Osteoblast (primary cell): ENCODE measurements around the gene WASL. TPM values are rescaled to one million over a fixed set of nuclear protein-coding genes. Genes with fewer than 3 reads are reported as not detected.

Experiments
- DNase-seq: peaks from one replicate; pipeline ENCODE4 v3.0.0; 2011; ENCODE audit warnings: low spot score, mixed read lengths; ENCODE audit not compliant: insufficient read length; ENCODE audit errors: missing footprints
- H2AFZ ChIP-seq: 2 replicates; pipeline ENCODE4 v1.6.0; 2011; ENCODE audit warnings: mild to moderate bottlenecking, low read length
- H3K27ac ChIP-seq: 2 replicates; pipeline ENCODE4 v1.5.1; 2011; ENCODE audit warnings: mild to moderate bottlenecking, low read depth, low read length, moderate library complexity
- H3K27me3 ChIP-seq: 2 replicates; pipeline ENCODE4 v1.6.0; 2012; ENCODE audit warnings: mild to moderate bottlenecking, control low read depth, inconsistent platforms, low read length, moderate library complexity; ENCODE audit not compliant: insufficient read depth
- H3K36me3 ChIP-seq: 2 replicates; pipeline ENCODE4 v1.5.1; 2011; ENCODE audit warnings: mild to moderate bottlenecking, low read length, control low read depth, moderate library complexity; ENCODE audit not compliant: insufficient read depth
- H3K4me1 ChIP-seq: 2 replicates; pipeline ENCODE4 v1.5.1; 2011; ENCODE audit warnings: mild to moderate bottlenecking, low read length, control low read depth, moderate library complexity; ENCODE audit not compliant: insufficient read depth
- H3K4me2 ChIP-seq: 2 replicates; pipeline ENCODE4 v1.6.0; 2011; ENCODE audit warnings: mild to moderate bottlenecking, low read length; ENCODE audit not compliant: insufficient read depth
- H3K4me3 ChIP-seq: fragments of 200-600 bp; sonication (generic); 3 replicates; pipeline ENCODE4 v1.5.1; 2012; ENCODE audit warnings: mild to moderate bottlenecking, low read length, inconsistent platforms; ENCODE audit not compliant: insufficient read depth
- H3K79me2 ChIP-seq: 2 replicates; pipeline ENCODE4 v1.6.0; 2012; ENCODE audit warnings: mild to moderate bottlenecking, low read length, control low read depth, inconsistent platforms; ENCODE audit not compliant: insufficient read depth
- H3K9me3 ChIP-seq: 2 replicates; pipeline ENCODE4 v1.5.1; 2011; ENCODE audit warnings: low read depth, low read length, control low read depth
- H4K20me1 ChIP-seq: 2 replicates; pipeline ENCODE4 v1.6.0; 2012; ENCODE audit warnings: mild to moderate bottlenecking, low read length, control low read depth; ENCODE audit not compliant: insufficient read depth
- total RNA-seq: library from RNA; depleted of rRNA; stranded (reverse); fragments of >200 nt; gene quantifications from 2 replicates; pipeline ENCODE4 v1.2.3, GENCODE V29; 2012
- TF ChIP-seq, protein P1 (sequence below): IDR thresholded peaks from 2 replicates; pipeline ENCODE4 v1.5.1; 2011; ENCODE audit warnings: mild to moderate bottlenecking, low read depth, low read length, moderate library complexity; ENCODE audit errors: extremely low read depth

The WASL gene
- total RNA-seq, 1 donor = 23.2 TPM

- no peaks in the 10 kb centered on the region for H3K27me3 ChIP-seq
- no peaks in the 10 kb centered on the region for H3K9me3 ChIP-seq
- H3K4me2 ChIP-seq = peak overlapping the region; percentile 95
- H3K4me1 ChIP-seq = peaks cover 18% of the 10 kb centered on the region
- peak overlapping the region; percentile 87 for H3K27ac ChIP-seq
- TF ChIP-seq, protein P1, sequence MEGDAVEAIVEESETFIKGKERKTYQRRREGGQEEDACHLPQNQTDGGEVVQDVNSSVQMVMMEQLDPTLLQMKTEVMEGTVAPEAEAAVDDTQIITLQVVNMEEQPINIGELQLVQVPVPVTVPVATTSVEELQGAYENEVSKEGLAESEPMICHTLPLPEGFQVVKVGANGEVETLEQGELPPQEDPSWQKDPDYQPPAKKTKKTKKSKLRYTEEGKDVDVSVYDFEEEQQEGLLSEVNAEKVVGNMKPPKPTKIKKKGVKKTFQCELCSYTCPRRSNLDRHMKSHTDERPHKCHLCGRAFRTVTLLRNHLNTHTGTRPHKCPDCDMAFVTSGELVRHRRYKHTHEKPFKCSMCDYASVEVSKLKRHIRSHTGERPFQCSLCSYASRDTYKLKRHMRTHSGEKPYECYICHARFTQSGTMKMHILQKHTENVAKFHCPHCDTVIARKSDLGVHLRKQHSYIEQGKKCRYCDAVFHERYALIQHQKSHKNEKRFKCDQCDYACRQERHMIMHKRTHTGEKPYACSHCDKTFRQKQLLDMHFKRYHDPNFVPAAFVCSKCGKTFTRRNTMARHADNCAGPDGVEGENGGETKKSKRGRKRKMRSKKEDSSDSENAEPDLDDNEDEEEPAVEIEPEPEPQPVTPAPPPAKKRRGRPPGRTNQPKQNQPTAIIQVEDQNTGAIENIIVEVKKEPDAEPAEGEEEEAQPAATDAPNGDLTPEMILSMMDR = no peak
- H2AFZ ChIP-seq = peak overlapping the region; percentile 59
- DNase-seq = peak; percentile 93
- no peaks in the 10 kb centered on the region for H3K36me3 ChIP-seq
- peak overlapping the region; percentile 90 for H3K4me3 ChIP-seq
- peaks cover 51% of the 10 kb centered on the region for H4K20me1 ChIP-seq
- peaks cover 55% of the 10 kb centered on the region for H3K79me2 ChIP-seq
Observed at GRCh38 chr7:123747620-123748141, 1.1 kb downstream of the WASL start.

- peak; percentile 58 for DNase-seq
Observed at GRCh38 chr7:123746931-123747488, 1.8 kb downstream of the WASL start.

DNA sequence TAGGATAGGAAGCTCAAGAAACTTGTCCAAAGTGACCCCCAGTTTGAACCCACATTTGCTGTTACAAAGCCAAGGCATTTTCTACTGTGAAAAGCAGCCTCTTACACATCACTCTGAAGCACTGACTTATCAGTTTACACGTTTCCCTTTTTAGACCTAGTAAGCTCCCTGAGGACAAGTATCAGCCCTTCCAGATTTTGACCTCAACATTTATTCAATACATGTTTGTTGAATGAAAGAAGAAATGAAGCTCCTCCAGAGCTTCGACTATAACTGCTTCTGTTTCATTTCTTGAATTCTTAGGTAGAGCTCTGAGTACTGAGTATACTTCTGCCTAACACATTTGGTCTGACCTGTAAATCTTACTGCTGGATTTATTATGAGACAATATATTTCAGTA lies 2.7 kb downstream of the WASL start:
- peaks cover 18% of the 10 kb centered on the region for H3K4me1 ChIP-seq
- H3K27ac ChIP-seq = no peak overlapping the region
- peaks cover 71% of the 10 kb centered on the region for H3K79me2 ChIP-seq
- H4K20me1 ChIP-seq = peaks cover 63% of the 10 kb centered on the region
- no peaks in the 10 kb centered on the region for H3K27me3 ChIP-seq
- peak overlapping the region; percentile 95 for H3K4me2 ChIP-seq
- TF ChIP-seq, protein P1 = no peak
- no peak overlapping the region for H2AFZ ChIP-seq
- H3K36me3 ChIP-seq = no peaks in the 10 kb centered on the region
- DNase-seq = peak; percentile 66
- no peaks in the 10 kb centered on the region for H3K9me3 ChIP-seq
- H3K4me3 ChIP-seq = no peak overlapping the region

More at GRCh38 chr7:123746931-123747488, 1.8 kb downstream of the WASL start:
- no peak overlapping the region for H2AFZ ChIP-seq
- peak overlapping the region; percentile 95 for H3K4me2 ChIP-seq
- TF ChIP-seq, protein P1 = no peak
- H3K36me3 ChIP-seq = no peaks in the 10 kb centered on the region
- no peak overlapping the region for H3K27ac ChIP-seq
- H3K27me3 ChIP-seq = no peaks in the 10 kb centered on the region
- H3K9me3 ChIP-seq = no peaks in the 10 kb centered on the region
- peaks cover 18% of the 10 kb centered on the region for H3K4me1 ChIP-seq
- H3K79me2 ChIP-seq = peaks cover 62% of the 10 kb centered on the region
- peaks cover 58% of the 10 kb centered on the region for H4K20me1 ChIP-seq
- peak overlapping the region; percentile 90 for H3K4me3 ChIP-seq

DNA sequence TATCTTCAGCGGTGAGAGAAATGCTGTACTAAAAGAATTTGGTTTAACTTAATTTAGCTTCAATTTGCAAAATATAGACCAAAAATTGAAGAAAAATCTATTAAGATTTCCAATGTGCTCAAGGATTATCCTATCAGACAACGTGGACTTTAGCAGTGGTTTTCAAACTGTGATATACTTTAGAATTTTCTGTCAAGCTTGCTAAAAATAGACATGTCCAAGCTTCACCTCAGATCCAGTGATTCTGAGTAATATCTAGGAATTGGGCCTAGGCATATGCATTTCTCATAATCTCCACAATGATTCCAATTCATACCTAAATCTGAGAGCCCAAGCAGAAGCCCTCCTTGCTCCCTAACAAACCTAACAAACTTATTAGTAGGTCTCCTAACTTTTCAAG lies 3.4 kb downstream of the WASL start:
- Histone ChIP-seq H3K4me1 (peaks cover 18% of the 10 kb centered on the region), H2AFZ (no peak overlapping the region), H3K27me3 (no peaks in the 10 kb centered on the region), H3K9me3 (no peaks in the 10 kb centered on the region), H3K27ac (no peak overlapping the region), H3K36me3 (no peaks in the 10 kb centered on the region), H3K4me2 (peak overlapping the region; percentile 95), H3K79me2 (peaks cover 77% of the 10 kb centered on the region), H3K4me3 (no peak overlapping the region), H4K20me1 (peaks cover 69% of the 10 kb centered on the region)
- TF ChIP-seq, protein P1 = no peak
- no peak for DNase-seq
